Measurements from ENCODE around the gene GOLGA6D.
"Not testable (repeated sequence)": the region's sequence is repeated elsewhere in the genome, so short reads cannot be mapped to it uniquely, and the experiment has no call there.

GOLGA6D gene, protein sequence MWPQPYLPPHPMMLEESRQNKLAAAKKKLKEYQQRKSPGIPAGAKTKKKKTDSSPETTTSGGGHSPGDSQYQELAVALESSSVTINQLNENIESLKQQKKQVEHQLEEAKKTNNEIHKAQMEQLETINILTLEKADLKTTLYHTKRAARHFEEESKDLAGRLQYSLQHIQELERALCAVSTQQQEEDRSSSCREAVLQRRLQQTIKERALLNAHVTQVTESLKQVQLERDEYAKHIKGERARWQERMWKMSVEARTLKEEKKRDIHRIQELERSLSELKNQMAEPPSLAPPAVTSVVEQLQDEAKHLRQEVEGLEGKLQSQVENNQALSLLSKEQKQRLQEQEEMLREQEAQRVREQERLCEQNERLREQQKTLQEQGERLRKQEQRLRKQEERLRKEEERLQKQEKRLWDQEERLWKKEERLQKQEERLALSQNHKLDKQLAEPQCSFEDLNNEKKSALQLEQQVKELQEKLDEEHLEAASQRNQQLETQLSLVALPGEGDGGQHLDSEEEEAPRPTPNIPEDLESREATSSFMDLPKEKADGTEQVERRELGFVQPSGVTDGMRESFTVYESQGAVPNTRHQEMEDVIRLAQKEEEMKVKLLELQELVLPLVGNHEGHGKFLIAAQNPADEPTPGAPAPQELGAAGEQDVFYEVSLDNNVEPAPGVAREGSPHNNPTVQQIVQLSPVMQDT

DNA sequence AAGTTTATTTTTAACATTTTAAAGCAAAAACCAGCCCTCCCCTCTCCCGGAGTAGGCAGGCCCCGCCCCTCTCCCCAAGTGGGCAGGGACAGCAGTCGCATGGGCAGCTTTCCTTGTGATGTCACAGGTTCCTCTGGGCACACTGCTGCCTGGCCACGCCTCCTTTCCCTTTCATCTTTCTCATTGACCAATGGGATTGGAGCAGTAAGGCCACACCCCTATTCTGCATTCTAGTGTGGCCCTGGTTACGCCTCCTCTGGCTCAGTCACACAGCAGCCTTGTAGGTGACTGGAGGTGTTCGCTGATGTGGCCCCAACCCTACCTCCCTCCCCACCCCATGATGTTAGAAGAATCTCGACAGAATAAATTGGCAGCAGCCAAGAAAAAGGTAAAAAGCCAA lies at the start of gene GOLGA6D:
Gene GOLGA6D (plus strand): TSS at position 264 of the 400 bp plus-strand sequence. CDS start 41 bp downstream, at position 305.
- FAIRE-seq: not testable (repeated sequence)

DNA sequence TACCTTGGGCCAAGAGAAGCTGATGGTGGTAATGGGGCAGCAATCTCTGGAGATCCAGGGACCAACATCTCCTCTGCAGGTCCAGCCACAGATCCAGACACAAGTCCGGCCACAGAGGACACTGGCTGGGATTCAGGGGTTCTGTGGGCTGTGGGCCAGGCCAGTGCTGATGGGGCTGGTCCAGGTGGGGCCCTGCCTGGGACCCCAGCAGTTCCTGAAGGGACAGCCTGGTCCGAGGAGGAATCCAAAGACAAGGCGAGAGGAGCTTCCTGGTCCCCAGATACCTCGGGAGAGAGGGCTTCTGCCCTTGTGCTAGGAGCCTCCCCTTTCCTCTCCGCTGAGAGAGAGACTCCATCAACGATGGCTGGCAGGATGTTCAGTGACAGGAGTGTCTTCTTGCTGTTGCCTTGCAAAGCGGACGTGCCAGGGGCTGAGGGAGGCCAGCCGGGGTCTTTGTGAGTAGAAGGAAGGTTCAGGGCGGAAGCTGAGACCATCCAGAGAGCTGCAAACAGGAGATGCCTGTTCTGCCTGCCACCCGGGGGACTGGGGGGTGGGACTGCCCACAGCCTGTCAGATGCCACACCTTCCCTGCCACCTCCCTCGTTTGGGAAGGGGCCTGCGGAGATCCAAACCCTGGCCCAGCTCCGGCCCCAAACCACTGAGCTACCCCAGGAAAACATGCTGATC lies 49.0 kb upstream of the GOLGA6D start:
- no peak for FAIRE-seq

DNA sequence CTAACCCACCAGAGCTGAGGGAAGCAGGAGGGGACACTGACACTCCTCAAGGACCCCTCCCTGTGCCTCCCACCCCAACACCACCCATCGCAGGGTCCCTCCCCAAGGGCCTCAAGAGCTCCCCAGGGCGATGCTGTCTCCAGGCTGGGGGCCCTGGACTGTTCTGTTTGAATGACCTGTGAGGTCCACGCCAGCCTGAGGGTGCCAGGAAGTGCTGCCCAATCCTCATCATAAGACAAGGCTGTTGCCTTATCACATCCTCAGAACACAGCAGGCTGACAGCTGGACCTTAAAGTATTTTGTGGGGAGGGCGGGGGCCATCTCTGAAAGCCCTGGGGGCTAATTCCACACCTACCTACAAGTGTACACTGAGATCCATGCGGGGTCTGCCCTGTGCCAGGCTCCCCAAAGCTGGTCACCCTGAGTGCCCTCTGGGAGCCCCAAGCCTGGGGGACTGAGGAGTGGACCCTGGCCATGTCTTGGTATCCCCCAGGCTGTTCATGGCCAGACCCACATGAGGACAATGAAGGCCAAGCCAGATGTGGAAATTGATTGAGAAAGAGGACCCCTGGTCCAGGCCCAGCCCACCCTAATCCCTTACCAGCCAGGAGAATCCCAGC lies 48.3 kb upstream of the GOLGA6D start:
- FAIRE-seq: no peak

DNA sequence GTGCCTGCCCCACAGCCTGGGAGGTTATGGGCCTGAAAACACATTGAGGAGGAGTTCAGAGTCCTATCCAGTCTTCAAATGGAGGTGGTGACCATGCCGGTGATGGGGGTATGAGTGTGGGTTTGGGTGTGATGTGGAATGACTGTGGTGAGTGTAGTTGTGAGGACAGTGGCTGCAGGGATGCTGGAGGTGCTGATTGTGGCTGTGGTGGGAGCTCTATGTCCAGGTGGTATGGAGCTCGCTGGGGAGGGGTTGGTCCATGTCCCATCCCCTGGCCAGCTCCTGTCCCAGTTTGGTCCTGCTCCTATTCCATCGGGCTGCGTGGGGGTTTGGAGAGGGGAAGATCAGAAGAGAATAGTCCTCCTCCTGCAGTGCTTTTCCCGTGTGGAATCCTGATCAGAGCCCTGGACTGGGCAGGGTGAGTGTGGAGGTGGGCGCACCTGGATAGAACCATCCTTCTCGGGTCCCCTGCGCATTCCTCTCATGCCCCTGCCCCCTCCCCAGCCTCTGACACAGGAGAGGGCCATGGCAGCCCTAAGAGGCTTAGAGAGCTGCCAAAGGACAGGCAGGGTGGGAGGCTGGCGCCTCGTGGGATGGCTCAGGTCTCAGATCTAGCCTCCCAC lies 47.5 kb upstream of the GOLGA6D start:
- FAIRE-seq: no peak

DNA sequence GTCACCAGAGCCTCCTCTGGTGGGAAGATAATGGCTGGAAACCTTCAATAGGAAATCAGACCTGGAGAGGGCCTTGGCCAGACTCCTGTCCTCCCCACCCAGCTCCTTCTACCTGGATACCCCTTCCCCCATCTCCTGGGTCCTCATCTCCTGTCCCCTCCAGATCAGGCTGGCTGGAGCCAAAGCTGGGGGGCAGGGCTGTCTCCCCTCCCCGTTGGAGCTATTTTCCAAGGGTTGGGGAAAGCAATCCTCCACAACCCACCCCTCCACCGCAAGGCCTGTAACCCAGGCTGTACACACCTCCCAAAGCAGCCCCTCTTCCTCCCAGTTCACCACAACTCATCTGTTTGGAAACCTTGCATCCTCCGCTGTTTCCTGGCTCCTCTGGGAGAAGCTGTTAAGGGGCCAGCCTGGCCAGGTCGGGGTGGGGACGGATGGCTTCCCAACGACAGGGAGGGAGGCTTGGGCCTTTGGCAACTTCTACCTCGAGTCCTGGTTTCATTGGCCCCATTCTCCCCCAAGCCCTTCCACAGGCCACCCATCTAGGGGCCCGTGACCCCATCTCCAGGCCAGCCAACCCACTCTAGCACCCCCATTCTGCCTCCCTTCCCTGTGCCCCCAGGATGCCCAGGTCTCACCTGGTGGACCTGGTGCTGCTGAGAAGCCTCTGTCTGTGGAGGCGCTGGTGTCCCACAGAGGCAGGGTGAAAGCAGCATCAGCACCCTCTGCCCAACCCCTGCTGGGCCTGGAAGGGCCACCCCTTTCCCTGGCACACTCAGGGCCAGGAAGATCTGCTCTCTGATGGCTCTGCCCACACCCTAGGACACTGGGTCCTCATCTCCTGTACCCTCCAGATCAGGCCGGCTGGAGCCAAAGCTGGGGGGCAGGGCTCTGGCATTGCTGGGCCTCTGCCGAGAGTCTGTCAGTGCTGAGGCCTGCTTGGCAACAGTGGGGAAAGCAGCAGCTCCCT lies 46.6 kb upstream of the GOLGA6D start:
- no peak for FAIRE-seq

DNA sequence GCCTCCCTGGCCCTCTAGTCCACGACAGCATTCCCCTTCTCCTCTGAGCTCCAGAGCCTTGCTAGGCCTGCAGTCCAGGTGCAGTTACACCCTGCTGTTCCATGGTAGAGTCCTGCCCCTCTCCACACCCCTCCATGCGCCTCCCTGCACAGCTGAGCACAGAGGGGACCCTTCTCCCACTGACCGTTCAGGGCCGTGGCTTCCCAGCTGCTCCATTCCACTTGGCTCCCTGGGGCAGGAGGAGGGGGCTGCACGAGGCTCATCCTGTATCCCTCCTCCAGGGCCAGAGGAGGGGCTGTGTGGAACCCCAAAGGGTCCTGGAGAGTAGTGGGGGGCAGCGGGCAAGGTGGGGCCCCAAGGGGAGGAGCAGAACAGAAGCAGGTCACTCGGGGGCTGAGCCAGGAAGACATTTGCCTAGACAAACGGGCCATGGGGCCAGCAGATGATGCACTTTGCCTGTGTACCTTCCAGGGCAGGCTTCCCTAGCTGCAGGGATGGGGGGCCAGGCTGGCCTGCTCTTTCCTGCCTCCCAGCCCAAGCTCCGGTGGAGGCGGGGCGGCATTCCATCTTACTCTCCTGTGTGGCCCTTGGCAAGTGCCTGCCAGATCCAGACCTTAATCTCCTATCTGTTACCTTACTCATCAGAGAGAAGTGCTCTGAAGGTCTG lies 45.2 kb upstream of the GOLGA6D start:
- no peak for FAIRE-seq

DNA sequence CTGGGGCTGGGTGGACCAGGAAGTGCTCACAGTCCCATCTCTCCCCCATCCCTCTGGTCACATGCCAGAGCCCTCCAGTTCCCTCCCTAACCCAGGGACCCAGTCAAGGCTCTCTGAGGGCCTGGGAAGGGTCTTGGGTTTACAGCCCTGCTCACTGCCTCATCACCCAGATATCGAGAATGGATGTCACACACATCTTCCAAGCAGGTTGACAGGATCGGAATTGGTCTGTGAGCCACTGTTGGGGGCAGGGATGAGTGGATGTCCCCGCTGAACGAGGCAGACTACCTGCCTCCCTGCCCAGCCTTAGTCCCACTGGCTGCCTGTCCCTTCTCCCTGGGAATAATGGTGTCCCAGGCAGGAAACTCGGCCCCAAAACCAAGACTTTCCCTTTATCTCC lies 44.5 kb upstream of the GOLGA6D start:
- FAIRE-seq: no peak

DNA sequence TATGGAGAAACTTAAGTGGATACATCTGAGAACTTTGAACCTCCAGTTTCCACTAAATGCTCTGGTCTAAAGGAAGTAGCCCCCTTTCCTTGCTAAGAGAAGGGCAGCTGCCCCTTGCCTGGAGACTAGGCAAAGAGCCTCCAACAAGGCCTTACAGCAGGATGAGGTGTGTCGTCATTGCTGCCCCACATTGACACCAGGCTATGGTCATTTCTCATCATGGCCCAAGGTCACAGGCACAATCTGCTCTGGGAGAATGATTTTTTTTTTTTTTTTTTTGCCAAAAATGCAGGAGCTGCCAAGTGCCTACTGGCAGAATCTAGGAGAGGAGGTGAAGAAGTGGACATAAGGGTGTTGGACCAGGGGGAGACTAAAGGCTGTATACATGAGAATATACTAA lies 36.9 kb upstream of the GOLGA6D start:
- FAIRE-seq: not testable (repeated sequence)

DNA sequence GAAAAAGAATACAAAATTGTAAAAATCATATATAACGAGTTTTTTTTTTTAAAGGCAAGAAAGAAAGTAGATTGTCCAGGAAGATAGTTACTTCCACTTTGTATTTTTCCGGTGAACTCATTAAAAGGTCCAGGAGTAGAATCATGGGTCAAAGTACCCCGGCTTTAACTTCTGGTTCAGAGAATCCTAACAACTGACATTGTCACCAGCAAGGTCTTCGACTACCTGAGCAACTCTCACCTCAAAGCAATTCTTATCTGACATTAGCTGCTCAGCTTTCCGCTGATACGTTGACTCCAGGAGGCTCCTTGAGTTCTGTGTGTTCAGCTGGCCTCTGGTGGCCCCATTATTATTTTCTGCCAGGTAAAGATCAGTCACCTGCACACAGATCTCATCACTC lies 33.6 kb upstream of the GOLGA6D start:
- not testable (repeated sequence) for FAIRE-seq

DNA sequence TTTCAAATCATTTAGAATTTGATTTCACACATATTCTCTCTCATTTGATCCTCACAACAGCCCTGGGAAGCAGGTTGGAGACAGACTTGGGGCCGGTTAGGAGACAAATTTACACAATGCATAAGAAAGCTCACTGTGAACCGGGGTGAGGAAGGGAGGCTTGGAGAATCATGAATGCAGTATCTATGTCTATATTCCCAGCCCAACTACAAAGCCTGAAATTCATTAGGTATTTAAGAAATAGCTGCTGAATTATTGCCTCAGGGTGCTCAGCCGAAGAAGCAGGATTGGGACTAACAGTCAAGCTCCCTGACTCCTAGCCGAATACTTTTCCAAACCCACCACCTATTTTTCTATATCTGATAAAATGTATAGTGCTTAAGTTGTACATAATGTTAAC lies 32.9 kb upstream of the GOLGA6D start:
- FAIRE-seq: no peak

DNA sequence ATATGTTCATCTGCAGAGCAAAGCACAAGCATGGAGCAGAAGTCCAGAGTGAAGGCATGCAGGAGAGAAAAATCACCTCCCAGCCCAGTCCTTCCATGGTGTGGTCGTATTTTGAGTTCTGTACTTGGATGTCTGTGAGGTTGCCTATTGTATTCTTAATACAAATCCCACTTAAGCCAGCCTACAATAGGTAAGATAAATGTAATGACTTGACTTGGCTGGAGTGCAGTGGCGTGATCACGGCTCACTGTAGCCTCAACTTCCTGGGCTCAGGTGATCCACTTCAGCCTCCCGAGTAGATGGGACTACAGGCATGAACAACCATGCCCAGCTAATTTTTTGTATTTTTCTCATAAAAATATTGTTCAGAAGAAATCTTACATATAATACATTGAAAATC lies 31.3 kb upstream of the GOLGA6D start:
- not testable (repeated sequence) for FAIRE-seq

DNA sequence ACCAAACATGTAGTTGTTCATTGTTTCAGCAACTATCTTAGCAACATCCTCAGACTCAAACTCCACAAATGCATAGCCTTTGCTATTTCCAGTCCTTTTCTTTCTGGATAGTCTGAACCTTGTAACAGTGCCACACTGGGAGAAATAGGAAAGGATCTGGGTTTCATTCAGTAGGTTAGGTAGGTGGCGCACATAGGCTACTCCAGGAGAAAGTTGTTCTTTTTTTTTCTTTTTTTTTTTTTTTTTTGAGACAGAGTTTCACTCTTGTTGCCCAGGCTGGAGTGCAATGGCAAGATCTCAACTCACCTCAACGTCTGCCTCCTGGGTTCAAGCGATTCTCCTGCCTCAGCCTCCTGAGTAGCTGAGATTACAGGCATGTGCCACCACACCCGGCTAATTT lies 30.4 kb upstream of the GOLGA6D start:
- FAIRE-seq: not testable (repeated sequence)

DNA sequence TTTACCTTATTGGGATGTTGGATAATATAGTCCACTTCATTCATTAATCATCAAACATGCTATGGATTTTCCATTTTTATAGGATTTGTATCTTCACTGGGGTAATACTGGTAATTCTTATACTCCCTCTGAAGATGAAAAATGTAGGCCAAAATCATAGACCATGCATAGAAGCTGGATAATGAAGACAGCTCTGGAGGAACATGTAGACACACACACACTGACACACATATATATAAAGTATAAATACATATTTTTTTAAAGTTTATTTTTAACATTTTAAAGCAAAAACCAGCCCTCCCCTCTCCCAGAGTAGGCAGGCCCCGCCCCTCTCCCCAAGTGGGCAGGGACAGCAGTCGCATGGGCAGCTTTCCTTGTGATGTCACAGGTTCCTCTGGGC lies 24.6 kb upstream of the GOLGA6D start, which contains the start of gene GOLGA6C:
Gene GOLGA6C (plus strand): TSS at position 301 of the 400 bp plus-strand sequence. CDS start 265 bp downstream, outside the sequence.
- FAIRE-seq: not testable (repeated sequence)

DNA sequence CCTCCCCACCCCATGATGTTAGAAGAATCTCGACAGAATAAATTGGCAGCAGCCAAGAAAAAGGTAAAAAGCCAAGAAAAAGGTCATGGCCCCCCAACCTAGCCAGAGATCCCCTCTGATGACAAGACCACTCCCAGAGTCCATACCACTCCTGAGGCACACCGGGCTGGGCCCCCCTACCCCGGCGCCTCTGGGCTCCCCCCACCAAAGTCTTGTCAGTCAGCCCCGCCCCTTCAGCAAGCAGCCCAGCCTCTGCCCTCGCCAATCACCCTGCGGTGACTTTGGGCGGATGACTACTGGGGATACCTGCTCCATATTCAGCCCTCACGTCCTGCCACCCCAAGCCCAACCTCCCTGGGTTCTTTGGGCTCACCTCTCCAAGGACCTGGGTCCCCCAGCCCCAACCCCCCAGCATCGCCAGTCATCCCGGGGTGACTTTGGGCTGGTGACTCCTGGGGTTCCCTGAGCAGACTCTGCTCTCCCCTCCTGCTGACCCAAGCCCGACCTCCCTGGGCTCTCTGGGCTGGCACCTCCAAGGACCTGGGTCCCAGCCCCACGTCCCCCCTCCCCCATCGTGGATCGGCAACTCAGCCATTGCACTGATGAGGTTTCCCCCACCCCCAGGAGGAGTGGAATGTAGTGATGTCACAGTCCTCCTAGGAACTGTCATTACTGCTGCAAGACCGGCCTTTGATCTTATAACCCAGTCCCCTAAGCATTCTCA lies 23.9 kb upstream of the GOLGA6D start:
- not testable (repeated sequence) for FAIRE-seq

DNA sequence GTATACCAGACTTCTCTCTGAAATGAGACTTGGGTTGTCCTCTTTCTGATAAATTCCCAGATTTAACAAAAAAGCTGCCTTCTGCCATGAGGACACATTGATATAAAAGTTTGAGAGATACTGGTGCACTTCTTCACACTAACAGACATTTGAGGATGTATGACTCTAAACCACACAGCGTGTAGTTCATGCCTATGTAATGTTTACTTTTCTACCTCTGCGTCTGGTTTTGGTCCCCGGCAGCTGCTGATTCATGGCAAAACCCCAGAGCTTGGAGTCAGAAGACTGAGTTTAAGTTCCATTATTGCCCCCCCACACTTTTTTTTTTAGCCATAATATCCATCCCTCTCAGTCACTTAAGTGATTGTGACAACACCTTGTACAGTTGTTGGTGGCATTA lies 22.8 kb upstream of the GOLGA6D start:
- not testable (repeated sequence) for FAIRE-seq

DNA sequence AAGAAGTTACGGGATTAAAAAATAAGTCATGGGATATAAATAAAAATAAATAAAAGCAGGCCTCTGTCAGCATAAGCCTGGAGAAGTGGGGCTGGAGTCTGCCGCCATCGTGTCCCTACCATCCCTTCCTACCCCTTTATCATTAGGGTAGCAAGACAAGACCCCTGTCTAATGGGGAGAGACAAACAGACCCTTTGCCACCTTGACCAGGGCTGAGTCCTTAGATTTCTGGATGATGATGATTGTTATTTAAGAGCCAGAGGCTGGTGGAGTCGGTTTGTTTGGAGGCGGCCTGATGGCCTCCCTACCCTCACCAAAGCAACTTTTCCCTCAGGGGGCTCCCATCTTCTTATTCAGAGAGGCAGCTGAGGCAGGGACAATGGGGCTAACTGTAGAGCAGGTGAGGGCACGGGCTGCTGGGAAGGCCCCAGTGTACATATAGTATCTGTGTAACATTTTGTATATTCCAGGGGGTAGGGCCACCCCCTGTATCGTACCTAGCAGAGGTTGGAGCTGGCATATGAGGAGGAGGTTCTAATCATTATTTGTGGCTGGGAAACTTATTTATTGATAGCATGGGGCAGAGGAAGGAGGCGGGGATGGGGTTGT lies 8.8 kb upstream of the GOLGA6D start:
- FAIRE-seq: not testable (repeated sequence)

DNA sequence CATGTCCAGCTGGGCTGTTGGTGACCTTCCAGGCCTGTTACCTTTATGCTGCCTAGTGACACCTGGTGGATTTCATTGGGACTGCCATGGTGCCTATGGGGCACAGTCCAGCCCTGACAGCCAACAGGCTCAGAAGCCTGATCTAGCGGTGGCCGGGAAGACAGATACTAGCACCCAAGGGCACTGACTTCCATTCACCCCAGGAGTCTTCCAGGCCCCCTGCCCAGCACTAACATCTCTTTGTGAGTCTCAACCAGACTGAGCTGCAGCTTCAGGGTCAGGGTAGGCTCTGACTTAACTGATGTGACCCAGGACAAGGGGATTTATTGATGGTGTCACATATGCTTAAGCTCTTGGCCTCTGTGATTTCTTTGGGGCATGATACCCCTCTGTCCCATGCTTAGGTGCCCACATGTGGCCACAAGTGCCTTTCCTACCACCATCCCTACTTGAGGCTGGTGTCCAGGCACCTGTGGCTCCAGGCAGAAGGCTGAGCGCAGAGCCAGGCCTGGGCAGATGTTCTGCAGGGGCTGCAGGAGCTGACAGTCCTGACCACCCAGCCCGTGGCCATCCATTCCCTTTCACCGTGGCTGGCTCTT lies 8.0 kb upstream of the GOLGA6D start:
- FAIRE-seq: not testable (repeated sequence)

DNA sequence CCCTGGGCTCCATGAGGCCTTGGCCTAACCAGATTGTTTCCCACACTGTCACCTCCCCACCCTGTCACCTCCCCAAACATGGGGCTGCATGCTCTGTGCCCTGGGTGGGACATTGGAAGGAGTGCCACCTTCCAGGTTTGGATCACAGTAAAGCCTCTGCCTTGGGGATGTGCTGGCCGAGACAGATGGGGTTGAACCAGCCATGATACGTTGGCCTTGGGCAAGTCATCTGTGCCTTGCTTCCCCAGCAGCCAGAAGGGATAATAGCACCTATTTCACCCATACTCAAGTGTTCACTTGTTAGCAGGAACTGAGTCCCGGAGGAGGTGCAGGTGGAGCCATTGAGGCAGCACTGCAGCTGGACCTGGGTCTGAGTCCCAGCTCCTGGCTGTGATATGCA lies 7.0 kb upstream of the GOLGA6D start:
- FAIRE-seq: not testable (repeated sequence)

DNA sequence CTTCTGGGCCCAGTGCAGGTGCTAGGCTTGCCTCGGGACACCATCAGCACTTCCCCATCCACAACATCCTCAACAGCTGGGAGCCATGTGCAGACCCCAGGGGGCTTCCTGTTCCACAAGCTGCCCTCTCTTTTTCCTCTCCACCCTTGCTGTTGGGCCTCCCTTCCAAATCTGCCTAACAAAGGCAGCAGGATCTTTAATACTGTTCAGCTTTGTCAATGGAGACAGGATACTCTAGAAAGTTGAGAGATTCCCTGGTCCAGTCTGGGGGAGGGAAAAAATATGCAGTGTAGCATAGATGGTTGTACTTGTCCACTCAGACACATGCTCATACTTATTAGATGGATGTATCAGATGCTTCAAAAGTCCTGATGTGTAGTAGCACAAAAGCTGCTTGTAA lies 4.1 kb upstream of the GOLGA6D start:
- FAIRE-seq: not testable (repeated sequence)

Data from colon (tissue), 2 donors.